22Rv1 (cell line): ENCODE results near the gene HS3ST6.

Experiments
- CTCF ChIP-seq: fragments of 450-650 bp; IDR thresholded peaks from 2 replicates; pipeline ENCODE4 v1.5.1; 2017; ENCODE audit warnings: mild to moderate bottlenecking
- ZFX ChIP-seq: fragments of 450-650 bp; IDR thresholded peaks from 2 replicates; pipeline ENCODE4 v1.6.1; 2017; ENCODE audit warnings: antibody characterized with exemption, borderline replicate concordance

DNA sequence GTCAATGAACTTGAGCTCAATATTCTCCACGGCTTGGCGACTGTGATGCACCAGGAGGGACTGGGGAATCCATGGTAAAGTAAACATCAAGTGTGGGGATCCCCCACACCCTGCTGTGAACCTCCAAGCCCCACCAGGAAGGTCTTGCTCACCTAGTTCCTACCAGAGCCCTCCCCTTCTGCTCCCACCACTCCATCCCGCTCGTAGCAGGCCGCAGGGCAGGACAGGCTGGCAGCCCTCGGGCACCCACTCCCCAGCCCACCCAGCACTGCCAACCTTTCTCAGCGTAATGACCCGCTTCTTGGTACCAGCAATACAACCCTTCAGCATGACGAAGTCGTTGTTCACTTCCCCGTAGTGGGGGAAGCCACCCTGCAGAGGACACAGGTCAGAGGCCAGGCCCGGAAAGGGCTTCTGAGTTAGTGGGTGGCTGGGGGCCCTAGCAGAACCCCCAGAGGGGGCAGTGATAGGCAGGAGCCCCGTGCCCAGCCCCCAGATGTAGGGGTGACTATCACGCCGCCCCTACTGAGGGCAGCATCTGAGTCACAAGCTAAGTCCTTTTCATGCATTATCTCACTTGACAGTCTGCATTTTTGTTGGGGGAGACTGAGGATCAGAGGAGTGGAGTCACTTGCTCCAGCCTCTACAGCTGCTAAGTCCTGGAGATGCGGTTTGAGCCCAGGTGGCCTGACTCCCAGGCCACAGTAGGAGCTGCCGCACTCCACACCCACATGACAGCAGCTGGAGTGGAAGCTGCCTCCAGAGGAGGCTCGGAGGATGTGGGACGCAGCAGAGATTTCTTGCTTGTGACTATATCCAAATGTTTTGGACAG is 27.6 kb upstream of the HS3ST6 start:
- TF ChIP-seq CTCF = no peak
- no peak for TF ChIP-seq ZFX
